ENCODE data around the gene SSTR4.

SSTR4 gene

DNA sequence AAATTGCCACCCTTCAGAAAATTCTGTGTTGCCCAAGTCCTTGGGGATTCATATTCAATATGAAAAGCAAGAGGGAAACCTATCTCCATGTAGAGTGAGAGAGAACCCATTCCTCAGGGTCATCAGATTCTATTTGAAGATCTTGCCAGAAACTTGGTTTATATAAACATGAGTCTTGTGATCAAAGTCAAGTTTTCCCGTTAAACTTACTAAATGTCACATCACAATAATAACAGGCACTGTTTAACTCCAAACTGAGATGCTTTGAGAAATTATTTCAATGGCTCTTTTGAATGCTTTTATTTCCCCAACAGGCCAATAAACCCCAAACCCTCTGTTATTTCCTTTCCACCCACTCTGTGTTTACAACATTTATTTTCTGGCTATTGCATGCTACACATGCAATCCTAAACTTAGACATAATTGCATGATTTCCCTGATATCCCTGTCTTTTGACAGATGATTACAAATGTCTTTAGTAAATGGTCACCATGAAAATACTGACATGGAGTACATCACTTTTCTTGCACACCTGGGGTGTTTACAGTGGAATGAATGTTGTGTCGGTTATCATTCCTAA, 31.1 kb upstream of the SSTR4 start:
- DNase-seq (ENCODE audit: insufficient read length) (no peak), FAIRE-seq (no peak)
- TF ChIP-seq TAF1 (IDR thresholded peaks at IDR 0.05; ENCODE audit: borderline replicate concordance, low read depth, low read length) (no peak), POLR2AphosphoS5 (IDR thresholded peaks at IDR 0.05; ENCODE audit: low read depth, low read length) (no peak), POLR2A (IDR thresholded peaks at IDR 0.05; ENCODE audit: low read depth, low read length) (no peak)

DNA sequence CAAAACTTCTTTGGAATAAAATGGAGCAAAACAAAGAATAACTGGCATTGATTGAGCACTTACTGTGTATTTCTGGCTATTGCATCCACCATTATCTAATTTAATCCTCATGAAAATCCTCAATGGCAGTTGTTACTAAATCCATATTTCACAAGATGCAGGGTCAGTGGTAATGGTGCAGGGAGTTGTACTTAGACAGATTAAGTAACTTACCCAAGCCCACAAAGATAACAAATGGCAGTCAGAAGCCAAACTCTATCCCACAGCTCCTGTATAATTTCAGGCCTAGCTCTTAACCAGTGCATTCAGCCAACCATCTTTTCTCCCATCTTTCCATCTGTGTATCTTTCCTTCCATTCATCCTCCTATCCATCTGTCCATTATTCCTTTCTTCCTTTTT, 29.3 kb upstream of the SSTR4 start:
- no peak for DNase-seq (ENCODE audit: insufficient read length)
- TF ChIP-seq POLR2A (IDR thresholded peaks at IDR 0.05; ENCODE audit: low read depth, low read length) (no peak), POLR2AphosphoS5 (IDR thresholded peaks at IDR 0.05; ENCODE audit: low read depth, low read length) (no peak), TAF1 (IDR thresholded peaks at IDR 0.05; ENCODE audit: borderline replicate concordance, low read depth, low read length) (no peak)
- no peak for FAIRE-seq

DNA sequence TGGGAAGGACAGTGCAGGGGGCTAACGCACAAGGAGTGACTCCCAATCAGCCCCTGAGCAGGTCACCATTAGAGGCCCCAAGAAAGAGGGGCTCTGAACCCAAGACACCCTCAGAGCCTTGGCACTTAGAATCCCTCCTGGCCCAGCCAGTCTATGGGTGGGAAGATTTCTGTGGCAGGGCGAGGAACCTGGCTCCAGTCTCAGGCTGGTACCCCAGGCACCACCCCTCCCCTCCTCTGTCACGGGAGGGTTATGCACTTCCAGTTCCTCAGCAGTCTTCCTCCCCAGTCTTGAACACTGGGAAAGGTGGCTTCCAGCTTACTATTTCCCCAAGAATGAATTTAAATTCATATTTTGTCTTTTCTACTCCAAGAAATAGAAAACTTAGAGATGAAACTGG, 27.6 kb upstream of the SSTR4 start:
- no peak for FAIRE-seq
- TF ChIP-seq POLR2A (IDR thresholded peaks at IDR 0.05; ENCODE audit: low read depth, low read length): no peak
- TF ChIP-seq POLR2AphosphoS5 (IDR thresholded peaks at IDR 0.05; ENCODE audit: low read depth, low read length): no peak
- TF ChIP-seq TAF1 (IDR thresholded peaks at IDR 0.05; ENCODE audit: borderline replicate concordance, low read depth, low read length): no peak
- DNase-seq (ENCODE audit: insufficient read length): no peak

DNA sequence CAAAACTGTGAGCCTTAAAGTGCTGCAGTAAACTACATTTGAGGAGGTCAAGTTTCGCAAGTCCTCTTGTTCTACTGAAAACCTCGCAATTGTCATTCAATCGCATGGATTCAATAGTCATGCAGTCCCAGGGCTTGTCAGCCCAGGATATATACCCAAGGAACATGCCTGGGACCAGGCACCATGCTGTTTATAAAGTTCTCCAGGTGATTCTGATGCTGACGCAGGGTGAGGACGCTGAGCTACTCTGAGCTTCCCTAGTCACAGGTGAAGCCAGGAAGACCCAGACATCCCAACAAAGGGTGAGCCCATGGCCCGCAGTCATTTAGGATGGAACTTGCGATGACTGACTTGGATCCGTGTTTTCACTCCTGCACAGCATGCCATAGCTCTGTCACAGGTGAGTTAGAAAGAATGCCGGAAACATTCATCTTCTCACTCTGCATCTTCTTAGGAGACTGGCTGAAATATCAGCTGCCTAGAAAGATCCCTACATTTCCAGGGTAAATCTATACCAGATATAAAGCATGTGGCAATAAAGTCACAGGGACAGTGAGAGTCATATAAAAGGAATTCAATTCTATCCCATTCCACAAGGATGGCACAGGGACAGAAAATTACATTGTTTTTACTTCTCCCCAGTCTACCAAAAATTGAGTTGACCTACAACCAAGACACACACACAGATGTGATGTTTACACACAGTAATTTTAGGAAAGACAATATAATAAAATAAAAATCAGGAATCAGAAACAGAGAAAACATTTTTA, 27.0 kb upstream of the SSTR4 start:
- no peak for DNase-seq (ENCODE audit: insufficient read length)
- no peak for FAIRE-seq
- TF ChIP-seq TAF1 (IDR thresholded peaks at IDR 0.05; ENCODE audit: borderline replicate concordance, low read depth, low read length): no peak
- TF ChIP-seq POLR2AphosphoS5 (IDR thresholded peaks at IDR 0.05; ENCODE audit: low read depth, low read length): no peak
- TF ChIP-seq POLR2A (IDR thresholded peaks at IDR 0.05; ENCODE audit: low read depth, low read length): no peak

DNA sequence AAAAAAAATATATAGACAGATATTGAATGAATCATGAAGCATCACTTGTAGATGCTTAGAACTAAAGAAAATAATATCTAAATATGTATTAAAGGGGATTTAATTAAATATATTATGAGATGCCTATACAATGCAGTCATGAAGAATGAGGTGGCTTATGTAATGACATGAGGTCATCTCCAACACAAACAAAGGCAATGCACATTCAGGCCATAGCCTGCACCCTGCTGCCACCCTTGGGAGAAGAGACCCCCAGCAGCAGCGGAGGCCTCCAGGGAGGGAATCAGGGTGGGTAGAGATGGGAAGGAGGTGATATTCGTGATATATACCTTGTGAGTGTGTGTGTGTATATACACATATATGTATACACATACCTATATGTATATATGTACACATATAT, 26.4 kb upstream of the SSTR4 start:
- no peak for DNase-seq (ENCODE audit: insufficient read length)
- no peak for TF ChIP-seq POLR2AphosphoS5 (IDR thresholded peaks at IDR 0.05; ENCODE audit: low read depth, low read length)
- TF ChIP-seq TAF1 (IDR thresholded peaks at IDR 0.05; ENCODE audit: borderline replicate concordance, low read depth, low read length): no peak
- no peak for TF ChIP-seq POLR2A (IDR thresholded peaks at IDR 0.05; ENCODE audit: low read depth, low read length)

DNA sequence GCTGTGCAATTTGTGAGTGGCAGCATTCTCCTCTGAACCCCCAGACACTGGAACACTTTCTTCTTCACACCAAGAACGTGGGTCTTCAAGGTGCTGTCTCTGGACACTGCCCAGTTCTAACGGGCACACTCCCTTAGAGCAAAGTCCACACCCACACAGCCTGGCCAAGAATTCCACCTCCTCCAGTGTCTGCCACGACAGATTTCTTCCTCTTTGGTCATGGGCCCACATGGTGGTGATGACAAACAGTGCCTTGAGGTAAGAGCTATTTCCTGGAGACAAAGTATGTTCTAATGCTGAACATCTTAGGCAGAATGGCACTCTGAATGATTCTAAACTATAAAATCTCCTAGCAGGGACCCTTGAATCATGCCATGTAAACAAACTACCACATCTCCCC, 25.5 kb upstream of the SSTR4 start:
- TF ChIP-seq TAF1 (IDR thresholded peaks at IDR 0.05; ENCODE audit: borderline replicate concordance, low read depth, low read length) (no peak), POLR2AphosphoS5 (IDR thresholded peaks at IDR 0.05; ENCODE audit: low read depth, low read length) (no peak), POLR2A (IDR thresholded peaks at IDR 0.05; ENCODE audit: low read depth, low read length) (no peak)
- FAIRE-seq (no peak), DNase-seq (ENCODE audit: insufficient read length) (no peak)

More for the DNA sequence above, 26.4 kb upstream of the SSTR4 start:
- no peak for FAIRE-seq

DNA sequence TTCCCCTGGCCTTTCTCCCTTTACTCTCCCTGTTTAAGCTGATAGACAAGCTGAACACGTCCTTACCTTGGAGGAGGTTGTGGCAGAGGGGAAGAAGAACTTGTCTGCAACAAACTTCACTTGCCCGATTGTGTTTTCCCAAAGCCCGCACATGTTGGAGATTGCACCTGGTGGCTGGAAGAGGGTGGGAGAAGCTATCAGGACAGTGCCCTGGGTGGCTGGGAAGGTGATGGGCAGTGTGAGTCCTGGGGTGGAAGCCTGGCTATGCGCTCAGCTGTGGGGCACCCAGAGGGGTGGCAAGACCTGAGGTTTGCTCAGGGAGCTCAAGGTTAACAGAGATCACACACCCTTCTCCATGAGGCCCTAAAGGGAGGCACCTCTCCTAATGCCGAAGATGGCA, 25.0 kb upstream of the SSTR4 start:
- DNase-seq (ENCODE audit: insufficient read length) (no peak), FAIRE-seq (no peak)
- no peak for TF ChIP-seq TAF1 (IDR thresholded peaks at IDR 0.05; ENCODE audit: borderline replicate concordance, low read depth, low read length)
- no peak for TF ChIP-seq POLR2A (IDR thresholded peaks at IDR 0.05; ENCODE audit: low read depth, low read length)

DNA sequence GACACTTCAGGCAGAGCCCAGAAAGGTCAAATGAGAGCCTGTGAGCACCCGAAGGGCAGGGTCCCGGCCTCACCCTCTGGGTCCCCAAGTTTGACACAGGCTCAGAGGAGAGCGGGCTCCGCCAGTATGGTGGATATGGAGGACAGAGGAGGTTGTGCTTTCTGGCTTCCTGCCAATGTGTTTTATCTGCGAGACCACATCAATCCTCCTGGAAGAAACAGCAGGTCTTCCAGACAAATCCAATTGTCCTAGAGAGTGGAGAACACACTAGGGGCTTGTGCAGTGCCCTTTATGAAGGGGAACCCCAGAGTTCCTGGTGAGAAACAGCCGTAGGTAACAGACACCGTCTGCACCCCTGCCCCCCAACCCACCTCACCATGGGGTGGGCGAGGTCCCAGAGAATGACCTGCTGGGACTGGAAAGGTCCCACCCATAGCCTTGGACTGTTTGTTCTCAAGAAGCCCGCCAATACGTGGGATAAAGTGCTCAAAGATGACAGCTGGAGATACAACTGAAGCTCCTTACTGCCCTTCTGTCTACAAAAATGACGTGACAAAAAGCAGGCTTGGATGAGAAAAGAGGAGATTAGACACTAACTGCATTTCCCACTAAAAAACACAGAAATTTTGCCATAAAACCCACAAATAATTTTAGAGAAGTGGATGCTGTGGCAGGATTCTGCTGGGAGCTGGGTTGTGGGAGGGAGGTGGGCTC, 23.9 kb upstream of the SSTR4 start:
- DNase-seq (ENCODE audit: insufficient read length): no peak
- no peak for TF ChIP-seq TAF1 (IDR thresholded peaks at IDR 0.05; ENCODE audit: borderline replicate concordance, low read depth, low read length)
- no peak for TF ChIP-seq POLR2A (IDR thresholded peaks at IDR 0.05; ENCODE audit: low read depth, low read length)
- no peak for TF ChIP-seq POLR2AphosphoS5 (IDR thresholded peaks at IDR 0.05; ENCODE audit: low read depth, low read length)
- no peak for FAIRE-seq

DNA sequence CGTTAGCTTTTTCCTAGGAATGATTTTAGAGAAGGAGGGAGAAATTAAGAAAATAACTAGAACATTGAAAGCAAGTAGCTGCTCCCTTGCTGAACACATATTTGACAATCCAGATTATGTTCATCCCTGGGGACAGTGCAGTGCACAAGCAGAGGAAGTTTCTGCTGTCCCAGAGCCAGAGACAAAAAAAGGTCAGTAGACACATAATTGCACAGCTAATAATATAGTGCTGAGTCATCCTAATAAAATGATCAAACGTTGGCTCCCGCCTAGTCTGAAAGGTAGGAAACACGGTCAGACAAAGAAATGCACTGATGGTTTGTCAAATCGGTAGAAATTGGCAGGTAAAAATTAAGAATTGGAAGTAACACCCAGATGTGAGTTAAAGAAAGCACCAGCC, 21.7 kb upstream of the SSTR4 start:
- TF ChIP-seq POLR2A (IDR thresholded peaks at IDR 0.05; ENCODE audit: low read depth, low read length) (no peak), POLR2AphosphoS5 (IDR thresholded peaks at IDR 0.05; ENCODE audit: low read depth, low read length) (no peak), TAF1 (IDR thresholded peaks at IDR 0.05; ENCODE audit: borderline replicate concordance, low read depth, low read length) (no peak)
- FAIRE-seq: no peak
- DNase-seq (ENCODE audit: insufficient read length): no peak

DNA sequence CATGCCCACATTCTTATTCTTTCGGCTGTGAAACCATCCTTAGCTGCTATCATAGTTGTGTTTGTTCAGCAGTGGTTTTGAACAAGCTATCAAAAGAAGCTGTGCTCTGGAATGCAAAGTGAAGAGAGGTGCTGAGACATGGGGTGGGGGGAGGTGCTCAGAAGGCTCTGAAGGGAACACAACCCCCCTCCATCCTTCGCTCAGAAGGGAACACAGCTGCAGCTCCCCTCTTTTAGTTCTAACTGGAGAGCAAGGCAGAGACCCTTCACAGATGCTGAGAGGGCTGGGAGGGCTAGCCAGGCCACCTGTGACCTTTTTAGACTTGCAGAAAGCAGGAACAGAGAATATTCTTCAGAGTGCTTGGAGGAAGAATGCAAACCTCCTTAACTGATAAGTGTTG, 17.6 kb upstream of the SSTR4 start:
- DNase-seq (ENCODE audit: insufficient read length) (no peak), FAIRE-seq (no peak)
- TF ChIP-seq TAF1 (IDR thresholded peaks at IDR 0.05; ENCODE audit: borderline replicate concordance, low read depth, low read length) (no peak), POLR2AphosphoS5 (IDR thresholded peaks at IDR 0.05; ENCODE audit: low read depth, low read length) (no peak), POLR2A (IDR thresholded peaks at IDR 0.05; ENCODE audit: low read depth, low read length) (no peak)

DNA sequence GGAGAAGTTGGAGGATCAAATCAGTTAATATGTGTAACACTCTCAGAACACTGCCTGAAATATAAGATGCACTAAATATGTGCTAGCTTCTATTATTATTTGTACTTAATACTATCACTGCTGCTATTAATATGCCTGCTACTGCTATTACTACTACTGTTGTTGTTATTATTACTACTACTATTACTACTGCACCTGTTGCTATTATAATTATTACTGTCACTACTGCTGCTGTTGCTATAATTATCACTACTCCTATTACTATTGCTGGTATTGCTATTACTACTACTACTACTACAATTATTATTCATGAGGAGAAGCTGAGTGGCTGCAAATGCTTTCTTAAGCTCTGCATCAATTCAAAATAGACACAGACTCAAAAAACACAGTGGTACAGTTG, 16.7 kb upstream of the SSTR4 start:
- TF ChIP-seq TAF1 (IDR thresholded peaks at IDR 0.05; ENCODE audit: borderline replicate concordance, low read depth, low read length): no peak
- TF ChIP-seq POLR2A (IDR thresholded peaks at IDR 0.05; ENCODE audit: low read depth, low read length): no peak
- TF ChIP-seq POLR2AphosphoS5 (IDR thresholded peaks at IDR 0.05; ENCODE audit: low read depth, low read length): no peak
- DNase-seq (ENCODE audit: insufficient read length) (no peak), FAIRE-seq (no peak)

DNA sequence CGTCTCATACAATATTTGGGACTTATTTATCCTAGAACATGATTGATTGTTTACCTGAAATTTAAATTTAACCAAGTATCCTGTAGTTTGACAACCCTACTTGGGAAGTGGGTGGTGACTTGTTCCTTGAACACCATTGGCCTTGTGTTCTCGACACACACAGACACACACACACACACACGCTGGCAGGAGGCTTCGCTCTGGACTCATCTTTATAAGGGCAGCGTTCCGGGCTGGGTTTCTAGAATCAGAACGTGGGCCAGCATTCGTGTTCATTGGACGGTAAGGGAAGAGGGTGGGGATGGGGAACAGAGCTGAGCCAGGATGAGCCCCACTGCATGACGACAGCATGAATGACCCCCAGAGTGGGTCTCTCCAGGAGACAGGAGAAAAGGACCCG, 16.2 kb upstream of the SSTR4 start:
- DNase-seq (ENCODE audit: insufficient read length): no peak
- TF ChIP-seq POLR2AphosphoS5 (IDR thresholded peaks at IDR 0.05; ENCODE audit: low read depth, low read length) (no peak), POLR2A (IDR thresholded peaks at IDR 0.05; ENCODE audit: low read depth, low read length) (no peak), TAF1 (IDR thresholded peaks at IDR 0.05; ENCODE audit: borderline replicate concordance, low read depth, low read length) (no peak)
- FAIRE-seq: no peak
